HepG2 (cell line): ENCODE measurements around the gene EVL. TPM values are rescaled to one million over a fixed set of nuclear protein-coding genes. Genes with fewer than 3 reads are reported as not detected.

ENCODE experiments used
- CEBPB ChIP-seq: IDR thresholded peaks from 2 replicates; pipeline ENCODE4 v1.6.1; 2011; ENCODE audit warnings: low read depth, low read length, improper control_type of control experiment, borderline replicate concordance
- E2F5 ChIP-seq: sonication (generic); formaldehyde crosslinking; conservative IDR thresholded peaks from 2 replicates; pipeline ENCODE4 v1.4.0; 2020; ENCODE audit warnings: missing genetic modification reagents
- EP300 ChIP-seq, 3 experiments: sonication (generic) in 1 of 3; formaldehyde crosslinking in 1 of 3; IDR thresholded peaks; 2 replicates each; pipeline versions ENCODE4 v1.5.1 to v1.6.1; 2011 to 2020; ENCODE audit warnings: low read depth in 2 of 3, low read length in 2 of 3, borderline replicate concordance in 1 of 3, improper control_type of control experiment in 1 of 3, mild to moderate bottlenecking in 1 of 3, missing genetic modification reagents in 1 of 3, moderate library complexity in 1 of 3
- FOXA1 ChIP-seq, 2 experiments: fragments of 450-650 bp in 1 of 2; sonication (generic) in 1 of 2; formaldehyde crosslinking in 1 of 2; IDR thresholded peaks; 2 replicates each; pipeline versions ENCODE4 v1.4.0 to v1.6.1; 2016 to 2020; ENCODE audit warnings: missing genetic modification reagents in 1 of 2
- NONO ChIP-seq, 2 experiments: fragments of 450-650 bp in 1 of 2; sonication (generic) in 1 of 2; formaldehyde crosslinking in 1 of 2; IDR thresholded peaks in 1 of 2; conservative IDR thresholded peaks in 1 of 2; 2 replicates each; pipeline versions ENCODE4 v1.6.1 to v1.8.0; 2017 to 2022; ENCODE audit warnings: mild to moderate bottlenecking in 1 of 2, missing genetic modification reagents in 1 of 2, moderate library complexity in 1 of 2
- PHF20 ChIP-seq: sonication (generic); formaldehyde crosslinking; IDR thresholded peaks from 2 replicates; pipeline ENCODE4 v1.5.0; 2020; ENCODE audit warnings: mild to moderate bottlenecking, missing genetic modification reagents
- UBTF ChIP-seq: sonication (generic); formaldehyde crosslinking; IDR thresholded peaks from 2 replicates; pipeline ENCODE4 v1.4.0; 2020; ENCODE audit warnings: mild to moderate bottlenecking, missing genetic modification reagents
- ZBTB21 ChIP-seq: sonication (generic); formaldehyde crosslinking; IDR thresholded peaks from 2 replicates; pipeline ENCODE4 v1.4.0; 2020; ENCODE audit warnings: missing genetic modification reagents
- ZNF33A ChIP-seq: sonication (generic); formaldehyde crosslinking; IDR thresholded peaks from 2 replicates; pipeline ENCODE4 v1.5.1; 2020; ENCODE audit warnings: missing genetic modification reagents, mild to moderate bottlenecking, moderate library complexity, borderline replicate concordance
- ZNF512 ChIP-seq: sonication (generic); formaldehyde crosslinking; IDR thresholded peaks from 2 replicates; pipeline ENCODE4 v1.4.0; 2020; ENCODE audit warnings: mild to moderate bottlenecking, missing genetic modification reagents
- ZNF609 ChIP-seq: sonication (generic); formaldehyde crosslinking; IDR thresholded peaks from 2 replicates; pipeline ENCODE4 v1.4.0; 2020; ENCODE audit warnings: mild to moderate bottlenecking, missing genetic modification reagents, borderline replicate concordance
- ZNF770 ChIP-seq: sonication (generic); formaldehyde crosslinking; IDR thresholded peaks from 2 replicates; pipeline ENCODE4 v1.5.0; 2020; ENCODE audit warnings: mild to moderate bottlenecking, missing genetic modification reagents
- ZNF788 ChIP-seq: sonication (generic); formaldehyde crosslinking; IDR thresholded peaks from 2 replicates; pipeline ENCODE4 v1.5.0; 2020; ENCODE audit warnings: mild to moderate bottlenecking, missing genetic modification reagents, borderline replicate concordance
- ZNF839 ChIP-seq: sonication (generic); formaldehyde crosslinking; IDR thresholded peaks from 2 replicates; pipeline ENCODE4 v1.4.0; 2020; ENCODE audit warnings: missing genetic modification reagents, mild to moderate bottlenecking, borderline replicate concordance
- polyA plus RNA-seq, 8 experiments: library from polyadenylated mRNA; depleted of rRNA in 3 of 8; stranded (reverse) in 7 of 8; unstranded in 1 of 8; fragments of >200 nt; fragmentation: Illumina TruSeq in 4 of 8; extraction: Trizol in 4 of 8; gene quantifications; 2 replicates each; pipeline versions ENCODE4 v1.2.1 to v1.2.3, GENCODE V29; 2011 to 2016; ENCODE audit warnings: low read depth in 4 of 8, missing spikeins in 1 of 8, mixed read lengths in 1 of 8; ENCODE audit not compliant: insufficient read depth in 1 of 8
- total RNA-seq, 5 experiments: library from RNA; depleted of rRNA; stranded (reverse); fragments of >200 nt; fragmentation: Illumina TruSeq; extraction: Trizol; gene quantifications; 2 replicates each; pipeline ENCODE4 v1.2.3, GENCODE V29; 2016; ENCODE audit warnings: low read depth in 1 of 5

Gene EVL
- total and polyA plus RNA-seq, 2 of the 13 experiments (the other 11 are each of a cell fraction or from before 2014, with no cell fraction given) = 15.1 to 31.2 TPM

GRCh38 chr14:100140452-100141078 is 75.3 kb downstream of the EVL start (continued):
- TF ChIP-seq EP300 (IDR thresholded peaks at IDR 0.05; ENCODE audit: low read depth in 2 of 2, low read length in 2 of 2) = peak in 1 of 2 experiments; percentile 5; a peak in 1 of 4 replicates
- TF ChIP-seq EP300 (CRISPR knock-in tag; IDR thresholded peaks at IDR 0.05; ENCODE audit: borderline replicate concordance) = no peak
- peak; percentile 64; the same call in 1 of the 2 replicates for TF ChIP-seq CEBPB
- TF ChIP-seq ZNF609 (CRISPR knock-in tag) = peak; percentile 49; the same call in 1 of the 2 replicates
- no peak for TF ChIP-seq ZBTB21
- TF ChIP-seq E2F5 (CRISPR knock-in tag) = no peak
- no peak for TF ChIP-seq ZNF512 (CRISPR knock-in tag)
- TF ChIP-seq ZNF788 (CRISPR knock-in tag) = no peak
- TF ChIP-seq ZNF770 (CRISPR knock-in tag) = peak; percentile 28; the same call in 1 of the 2 replicates
- no peak for TF ChIP-seq FOXA1 (IDR thresholded peaks at IDR 0.05)
- TF ChIP-seq FOXA1 (CRISPR knock-in tag; IDR thresholded peaks at IDR 0.05) = peak; percentile 2; the same call in 1 of the 2 replicates
- TF ChIP-seq ZNF33A (CRISPR knock-in tag) = no peak
- TF ChIP-seq NONO (IDR thresholded peaks at IDR 0.05) = no peak
- TF ChIP-seq NONO (CRISPR knock-in tag; conservative IDR thresholded peaks at IDR 0.05) = 0 out of 2 replicates have a peak, but pooled peaks have one; percentile 8
- TF ChIP-seq PHF20 (CRISPR knock-in tag) = no peak
- TF ChIP-seq UBTF (CRISPR knock-in tag) = peak; percentile 55
- TF ChIP-seq ZNF839 (CRISPR knock-in tag) = no peak
